Activated naive CD8-positive, alpha-beta T cell treated with anti-CD3 and anti-CD28 coated beads, Interleukin-2, amount 50 U/mL, for 24 hours (primary cell): ENCODE results near the gene NELFCD.
"Not testable (repeated sequence)": the region's sequence is repeated elsewhere in the genome, so short reads cannot be mapped to it uniquely, and the experiment has no call there.

Experiments used
- ATAC-seq: fragments of 150-1000 bp; cut with Tn5 transposase; one replicate; pipeline ENCODE4 v1.10.0; 2021
- DNase-seq: peaks from one replicate; pipeline ENCODE4 v3.0.0; 2021
- H3K27ac Mint-ChIP-seq: one replicate; pipeline ENCODE4 v1.8.0; 2021; ENCODE audit warnings: mild to moderate bottlenecking, mixed read lengths
- H3K27me3 Mint-ChIP-seq: one replicate; pipeline ENCODE4 v1.8.0; 2021; ENCODE audit warnings: mixed read lengths
- H3K36me3 Mint-ChIP-seq: one replicate; pipeline ENCODE4 v1.8.0; 2021; ENCODE audit warnings: low read depth, mixed read lengths
- H3K4me1 Mint-ChIP-seq: one replicate; pipeline ENCODE4 v1.8.0; 2021; ENCODE audit warnings: mixed read lengths
- H3K4me3 Mint-ChIP-seq: one replicate; pipeline ENCODE4 v1.8.0; 2021; ENCODE audit warnings: mild to moderate bottlenecking, moderate library complexity, mixed read lengths
- H3K9me3 Mint-ChIP-seq: one replicate; pipeline ENCODE4 v1.8.0; 2021; ENCODE audit warnings: mixed read lengths

NELFCD gene

GRCh38 chr20:58983115-58983468 lies 2.0 kb downstream of the NELFCD start:
- Mint-ChIP-seq H3K4me1 (peaks cover 37% of the 10 kb centered on the region), H3K4me3 (peak overlapping the region; percentile 90), H3K36me3 (peaks cover 36% of the 10 kb centered on the region)
- not testable (repeated sequence) for DNase-seq, ATAC-seq, H3K27ac Mint-ChIP-seq, H3K9me3 Mint-ChIP-seq, H3K27me3 Mint-ChIP-seq

GRCh38 chr20:58984691-58985090 lies 3.6 kb downstream of the NELFCD start:
- DNase-seq, result no peak
- Mint-ChIP-seq H3K4me1 (peaks cover 37% of the 10 kb centered on the region), H3K36me3 (peaks cover 49% of the 10 kb centered on the region), H3K4me3 (no peak overlapping the region), H3K9me3 (no peaks in the 10 kb centered on the region), H3K27me3 (no peaks in the 10 kb centered on the region), H3K27ac (peak overlapping the region; percentile 24)
- ATAC-seq, result no peak

- Mint-ChIP-seq H3K9me3 (no peaks in the 10 kb centered on the region), H3K4me1 (peaks cover 37% of the 10 kb centered on the region), H3K36me3 (peaks cover 54% of the 10 kb centered on the region), H3K27me3 (no peaks in the 10 kb centered on the region), H3K27ac (peak overlapping the region; percentile 42), H3K4me3 (no peak overlapping the region)
- ATAC-seq (no peak), DNase-seq (no peak)
Measured at GRCh38 chr20:58985656-58986055, 4.6 kb downstream of the NELFCD start.

DNA sequence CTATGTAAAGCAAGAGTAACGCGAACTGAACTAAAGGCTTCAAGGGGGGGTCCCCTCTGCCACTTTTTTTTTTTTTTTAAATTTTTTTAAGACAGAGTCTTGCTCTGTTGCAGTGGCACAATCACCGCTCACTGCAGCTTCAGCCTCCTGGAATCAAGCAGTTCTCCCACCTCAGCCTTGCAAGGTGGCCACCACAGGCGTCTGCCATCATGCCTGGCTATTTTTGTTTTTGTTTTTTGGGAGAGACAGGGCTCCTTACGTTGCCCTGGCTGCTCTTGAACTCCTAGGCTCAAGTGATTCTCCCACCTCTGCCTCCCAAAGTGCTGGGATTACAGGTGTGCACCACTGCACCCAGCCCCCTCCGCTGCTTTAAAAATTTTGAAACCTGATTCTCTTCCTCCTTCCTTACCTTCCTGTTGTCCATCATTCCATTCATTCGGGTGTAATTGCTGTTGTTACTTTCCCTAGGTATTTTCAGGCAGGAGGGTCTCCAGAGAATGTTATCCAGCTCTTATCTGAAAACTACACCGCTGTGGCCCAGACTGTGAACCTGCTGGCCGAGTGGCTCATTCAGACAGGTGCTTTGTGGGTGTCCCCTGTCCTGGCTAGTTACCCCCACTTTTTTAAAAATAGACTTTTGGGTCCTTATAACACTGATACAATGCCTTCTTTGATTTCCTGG lies 5.4 kb downstream of the NELFCD start:
- ATAC-seq, result no peak
- Mint-ChIP-seq H3K27ac (no peak overlapping the region), H3K36me3 (peaks cover 59% of the 10 kb centered on the region), H3K4me1 (peaks cover 37% of the 10 kb centered on the region), H3K9me3 (no peaks in the 10 kb centered on the region), H3K27me3 (no peaks in the 10 kb centered on the region), H3K4me3 (no peak overlapping the region)
- DNase-seq, result no peak

- Mint-ChIP-seq H3K4me3 (no peak overlapping the region), H3K27me3 (no peaks in the 10 kb centered on the region), H3K36me3 (peaks cover 65% of the 10 kb centered on the region), H3K9me3 (no peaks in the 10 kb centered on the region), H3K27ac (no peak overlapping the region), H3K4me1 (peaks cover 33% of the 10 kb centered on the region)
- no peak for DNase-seq
- no peak for ATAC-seq
Measured at GRCh38 chr20:58986968-58987517, 6.0 kb downstream of the NELFCD start.

GRCh38 chr20:58987790-58988564 lies 6.9 kb downstream of the NELFCD start:
- H3K4me3 Mint-ChIP-seq, result no peak overlapping the region
- H3K27me3 Mint-ChIP-seq, result no peaks in the 10 kb centered on the region
- no peak overlapping the region for H3K27ac Mint-ChIP-seq

GRCh38 chr20:58988565-58988882 lies 7.5 kb downstream of the NELFCD start:
- ATAC-seq (no peak), DNase-seq (no peak)
- H3K4me3 Mint-ChIP-seq, result no peak overlapping the region
- peak overlapping the region; percentile 13 for H3K27ac Mint-ChIP-seq
- H3K9me3 Mint-ChIP-seq, result no peaks in the 10 kb centered on the region
- H3K4me1 Mint-ChIP-seq, result peaks cover 21% of the 10 kb centered on the region
- no peaks in the 10 kb centered on the region for H3K27me3 Mint-ChIP-seq
- peaks cover 68% of the 10 kb centered on the region for H3K36me3 Mint-ChIP-seq

More at GRCh38 chr20:58987790-58988564, 6.9 kb downstream of the NELFCD start:
- H3K4me1 Mint-ChIP-seq, result peaks cover 25% of the 10 kb centered on the region
- no peak for DNase-seq
- peaks cover 66% of the 10 kb centered on the region for H3K36me3 Mint-ChIP-seq
- no peaks in the 10 kb centered on the region for H3K9me3 Mint-ChIP-seq
- no peak for ATAC-seq

DNA sequence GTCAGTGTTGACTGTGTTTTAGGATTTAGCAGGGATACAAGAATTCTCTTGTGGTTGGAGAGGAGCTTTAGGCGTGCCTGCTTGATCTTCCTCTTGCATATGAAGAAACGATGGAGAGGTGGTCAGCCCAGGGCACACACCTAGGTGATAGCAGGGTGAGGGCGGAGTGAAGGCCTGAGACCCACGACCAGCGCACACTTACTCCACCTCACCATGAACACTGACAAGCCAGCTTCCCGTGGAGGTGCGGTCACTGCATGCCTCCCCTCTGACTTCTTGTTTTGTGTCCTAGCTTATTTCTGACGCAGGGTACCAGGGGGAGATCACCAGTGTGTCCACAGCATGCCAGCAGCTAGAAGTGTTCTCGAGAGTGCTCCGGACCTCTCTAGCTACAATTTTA lies 8.1 kb downstream of the NELFCD start:
- Mint-ChIP-seq H3K27ac (no peak overlapping the region), H3K9me3 (no peaks in the 10 kb centered on the region), H3K36me3 (peaks cover 66% of the 10 kb centered on the region), H3K27me3 (no peaks in the 10 kb centered on the region), H3K4me1 (peaks cover 15% of the 10 kb centered on the region), H3K4me3 (no peak overlapping the region)
- ATAC-seq (no peak), DNase-seq (no peak)

DNA sequence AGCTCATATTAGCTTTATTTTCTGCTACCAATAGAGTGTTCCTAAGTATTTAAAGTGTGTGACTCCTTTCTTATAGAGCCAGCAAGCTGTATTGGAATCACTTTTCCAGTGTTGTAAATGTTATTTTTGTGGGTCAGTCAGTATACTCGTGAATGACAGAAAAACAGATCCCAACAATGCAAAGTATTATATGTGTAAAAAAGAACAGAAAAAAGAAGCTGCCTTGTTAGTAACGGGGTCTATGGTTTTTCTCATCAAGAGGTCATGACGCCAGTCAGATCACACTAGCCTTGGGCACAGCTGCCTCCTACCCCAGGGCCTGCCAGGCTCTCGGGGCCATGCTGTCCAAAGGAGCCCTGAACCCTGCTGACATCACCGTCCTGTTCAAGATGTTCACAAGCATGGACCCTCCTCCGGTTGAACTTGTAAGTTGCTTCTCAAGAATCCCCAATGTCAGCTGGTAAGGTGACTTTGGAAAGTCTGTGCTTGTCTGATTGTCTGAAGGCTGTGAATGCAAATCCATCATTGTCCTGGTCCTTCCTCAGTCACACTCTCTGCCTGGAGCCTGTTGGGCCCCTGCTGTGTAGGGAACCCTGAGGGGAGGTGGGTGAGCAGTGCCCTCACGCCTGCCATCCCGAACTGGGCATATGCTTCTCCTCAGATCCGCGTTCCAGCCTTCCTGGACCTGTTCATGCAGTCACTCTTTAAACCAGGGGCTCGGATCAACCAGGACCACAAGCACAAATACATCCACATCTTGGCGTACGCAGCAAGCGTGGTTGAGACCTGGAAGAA lies 9.8 kb downstream of the NELFCD start:
- DNase-seq, result no peak
- Mint-ChIP-seq H3K9me3 (no peaks in the 10 kb centered on the region), H3K4me1 (peaks cover 7% of the 10 kb centered on the region), H3K27me3 (no peaks in the 10 kb centered on the region), H3K36me3 (peaks cover 75% of the 10 kb centered on the region), H3K27ac (no peak overlapping the region), H3K4me3 (no peak overlapping the region)
- ATAC-seq, result no peak

DNA sequence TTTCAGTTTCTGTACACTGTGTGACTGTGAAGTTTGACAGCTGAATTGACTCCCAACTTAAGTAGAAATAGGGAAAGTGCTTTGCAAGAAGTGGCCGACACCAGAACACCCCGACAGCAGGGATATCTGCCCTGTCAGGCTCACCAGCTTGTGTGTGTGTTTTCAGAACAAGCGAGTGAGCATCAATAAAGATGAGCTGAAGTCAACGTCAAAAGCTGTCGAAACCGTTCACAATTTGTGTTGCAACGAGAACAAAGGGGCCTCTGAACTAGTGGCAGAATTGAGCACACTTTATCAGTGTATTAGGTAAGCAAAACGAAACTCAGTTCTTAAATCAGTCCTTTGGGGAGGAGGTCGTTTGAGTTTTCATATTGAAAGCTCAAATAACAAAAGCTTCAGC lies 10.7 kb downstream of the NELFCD start:
- H3K36me3 Mint-ChIP-seq, result peaks cover 77% of the 10 kb centered on the region
- no peaks in the 10 kb centered on the region for H3K9me3 Mint-ChIP-seq
- ATAC-seq (no peak), DNase-seq (no peak)
- H3K27ac Mint-ChIP-seq, result no peak overlapping the region
- H3K4me3 Mint-ChIP-seq, result no peak overlapping the region
- peaks cover 2% of the 10 kb centered on the region for H3K4me1 Mint-ChIP-seq
- H3K27me3 Mint-ChIP-seq, result no peaks in the 10 kb centered on the region

DNA sequence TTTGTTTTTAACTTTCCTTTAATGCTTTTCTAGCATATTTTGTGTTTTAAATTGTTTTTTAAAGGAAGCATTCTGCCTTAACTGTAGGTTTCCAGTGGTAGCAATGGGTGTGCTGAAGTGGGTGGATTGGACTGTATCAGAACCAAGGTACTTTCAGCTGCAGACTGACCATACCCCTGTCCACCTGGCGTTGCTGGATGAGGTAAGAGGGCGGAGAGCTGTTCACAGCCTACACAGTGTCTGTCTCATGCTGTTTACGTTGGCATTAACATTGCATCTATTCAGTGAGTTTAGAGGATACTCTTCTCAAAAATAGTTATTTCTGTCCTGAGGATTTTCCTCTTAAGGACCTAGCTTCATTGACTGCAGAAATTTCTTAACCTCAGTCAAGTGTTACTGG lies 11.9 kb downstream of the NELFCD start:
- DNase-seq, result no peak
- no peak overlapping the region for H3K27ac Mint-ChIP-seq
- H3K4me1 Mint-ChIP-seq, result no peaks in the 10 kb centered on the region
- no peaks in the 10 kb centered on the region for H3K9me3 Mint-ChIP-seq
- H3K36me3 Mint-ChIP-seq, result peaks cover 75% of the 10 kb centered on the region
- H3K27me3 Mint-ChIP-seq, result no peaks in the 10 kb centered on the region
- H3K4me3 Mint-ChIP-seq, result no peak overlapping the region
- ATAC-seq, result no peak

- peaks cover 72% of the 10 kb centered on the region for H3K36me3 Mint-ChIP-seq
- ATAC-seq, result no peak
Measured at GRCh38 chr20:58993332-58994248, 12.5 kb downstream of the NELFCD start.

GRCh38 chr20:58994390-58995159 lies 13.5 kb downstream of the NELFCD start:
- Mint-ChIP-seq H3K36me3 (peaks cover 62% of the 10 kb centered on the region), H3K27me3 (no peaks in the 10 kb centered on the region), H3K4me3 (no peak overlapping the region), H3K4me1 (no peaks in the 10 kb centered on the region), H3K9me3 (no peaks in the 10 kb centered on the region), H3K27ac (peak overlapping the region; percentile 27)
- ATAC-seq (no peak), DNase-seq (no peak)

More at GRCh38 chr20:58993332-58994248, 12.5 kb downstream of the NELFCD start:
- Mint-ChIP-seq H3K4me3 (no peak overlapping the region), H3K27me3 (no peaks in the 10 kb centered on the region), H3K9me3 (no peaks in the 10 kb centered on the region), H3K27ac (no peak overlapping the region), H3K4me1 (no peaks in the 10 kb centered on the region)
- DNase-seq, result no peak
